Fibroblast of lung (primary cell): ENCODE data around the gene PEX16.

Experiments
- CTCF ChIP-seq, 2 donors: IDR thresholded peaks in 1 of 2; conservative IDR thresholded peaks in 1 of 2; 1 replicate in 1 of 2; 2 replicates in 1 of 2; pipeline ENCODE4 v1.5.1; 2011 to 2012; ENCODE audit warnings: low read length in 2 of 2, control low read depth in 1 of 2, inconsistent platforms in 1 of 2, low read depth in 1 of 2, mild to moderate bottlenecking in 1 of 2
- EZH2 ChIP-seq: IDR thresholded peaks from 2 replicates; pipeline ENCODE4 v1.5.1; 2012; ENCODE audit warnings: low read length, control low read depth, mild to moderate bottlenecking; ENCODE audit errors: missing control alignments

- TF ChIP-seq CTCF (conservative IDR thresholded peaks at IDR 0.05 in 1 of 2, IDR thresholded peaks at IDR 0.05 in 1 of 2; ENCODE audit: low read depth in 1 of 2, low read length in 2 of 2) (no peak), EZH2 (no peak)
These were observed 18.1 kb downstream of the PEX16 start for GRCh38 chr11:45899448-45900174.
